ENCODE measurements around the gene FREM2. TPM values are rescaled to one million over a fixed set of nuclear protein-coding genes. Genes with fewer than 3 reads are reported as not detected.

FREM2 gene
- polyA plus RNA-seq, 2 of the 4 experiments (the other 2 are of a cell fraction): not detected

- no peaks in the 10 kb centered on the region for H3K9me3 ChIP-seq
- WGBS (ENCODE audit: missing lambda C conversion rate): 50% methylated on average over 3 of the region's 3 CpGs
- H3K4me3 ChIP-seq: no peak overlapping the region
- ChIA-PET POLR2A (no interaction called here), CTCF (no interaction called here)
- FAIRE-seq (no peak), DNase-seq (ENCODE audit: low read depth in 1 of 2, low spot score in 1 of 2) (peak in 1 of 2 experiments; percentile 1), ATAC-seq (no peak)
- no peak overlapping the region for H3K27ac ChIP-seq
- TF ChIP-seq CTCF (IDR thresholded peaks at IDR 0.05): no peak
- no peak for TF ChIP-seq PBX3 (IDR thresholded peaks at IDR 0.05)
- TF ChIP-seq CBX8 (IDR thresholded peaks at IDR 0.05): no peak
- no peak for TF ChIP-seq SMC3 (IDR thresholded peaks at IDR 0.05)
- no peak for TF ChIP-seq HDAC2 (IDR thresholded peaks at IDR 0.05)
- no peak for TF ChIP-seq MAFK (IDR thresholded peaks at IDR 0.05; ENCODE audit: partially characterized antibody)
- TF ChIP-seq ELK1 (IDR thresholded peaks at IDR 0.05; ENCODE audit: low read depth, low read length): no peak
- no peak for TF ChIP-seq HOXB13 (CRISPR knock-in tag; IDR thresholded peaks at IDR 0.05; ENCODE audit: low read depth)
- no peak for TF ChIP-seq ESRRA (IDR thresholded peaks at IDR 0.05; ENCODE audit: borderline replicate concordance, low read length)
- no peak for TF ChIP-seq EP300 (IDR thresholded peaks at IDR 0.05)
- no peak for TF ChIP-seq GATA3 (IDR thresholded peaks at IDR 0.05; ENCODE audit: borderline replicate concordance)
- no peak for TF ChIP-seq HEYL (CRISPR knock-in tag; IDR thresholded peaks at IDR 0.05)
- TF ChIP-seq JUN (IDR thresholded peaks at IDR 0.05): no peak
- TF ChIP-seq EHMT2 (IDR thresholded peaks at IDR 0.05; ENCODE audit: low read depth): no peak
- no peak for TF ChIP-seq BCL3 (IDR thresholded peaks at IDR 0.05)
- TF ChIP-seq ZNF302 (CRISPR knock-in tag; IDR thresholded peaks at IDR 0.05): no peak
- TF ChIP-seq NPAS2 (CRISPR knock-in tag; IDR thresholded peaks at IDR 0.05; ENCODE audit: borderline replicate concordance): no peak
- no peak for TF ChIP-seq HMGXB4 (CRISPR knock-in tag; IDR thresholded peaks at IDR 0.05; ENCODE audit: borderline replicate concordance)
- no peak for TF ChIP-seq CHD4 (IDR thresholded peaks at IDR 0.05; ENCODE audit: borderline replicate concordance)
- no peaks in the 10 kb centered on the region for H3K4me1 ChIP-seq
- H3K4me2 ChIP-seq: no peak overlapping the region
These were observed 213.3 kb downstream of the FREM2 start for GRCh38 chr13:38900188-38900587.

GRCh38 chr13:38902551-38902950, 215.7 kb downstream of the FREM2 start:
- CTCF ChIA-PET: no interaction called here
- ATAC-seq (no peak), FAIRE-seq (no peak), DNase-seq (ENCODE audit: low read depth in 1 of 2, low spot score in 1 of 2) (no peak)
- POLR2A ChIA-PET: no interaction called here
- Histone ChIP-seq H3K4me3 (no peak overlapping the region), H3K4me2 (no peak overlapping the region), H3K27ac (no peak overlapping the region), H3K9me3 (no peaks in the 10 kb centered on the region), H3K4me1 (no peaks in the 10 kb centered on the region)
- 8% methylated on average over 1 of the region's 1 CpG for WGBS (ENCODE audit: missing lambda C conversion rate)
- no peak for TF ChIP-seq GATA3 (IDR thresholded peaks at IDR 0.05; ENCODE audit: borderline replicate concordance)
- TF ChIP-seq HOXB5 (CRISPR knock-in tag; IDR thresholded peaks at IDR 0.05): no peak
- no peak for TF ChIP-seq SREBF2 (IDR thresholded peaks at IDR 0.05)
- TF ChIP-seq NPAS2 (CRISPR knock-in tag; IDR thresholded peaks at IDR 0.05; ENCODE audit: borderline replicate concordance): no peak
- no peak for TF ChIP-seq PBX3 (IDR thresholded peaks at IDR 0.05)
- TF ChIP-seq E2F6 (IDR thresholded peaks at IDR 0.05; ENCODE audit: borderline replicate concordance, low read depth): no peak
- no peak for TF ChIP-seq HMGXB4 (CRISPR knock-in tag; IDR thresholded peaks at IDR 0.05; ENCODE audit: borderline replicate concordance)
- no peak for TF ChIP-seq PHF8 (IDR thresholded peaks at IDR 0.05; ENCODE audit: borderline replicate concordance, low read depth)
- TF ChIP-seq ZC3H11A (IDR thresholded peaks at IDR 0.05): no peak
- TF ChIP-seq MAZ (IDR thresholded peaks at IDR 0.05; ENCODE audit: borderline replicate concordance, low read depth, low read length): no peak
- no peak for TF ChIP-seq FOXS1 (CRISPR knock-in tag; IDR thresholded peaks at IDR 0.05)
- TF ChIP-seq JUNB (IDR thresholded peaks at IDR 0.05): no peak
- TF ChIP-seq CEBPB (IDR thresholded peaks at IDR 0.05): no peak
- TF ChIP-seq CHD4 (IDR thresholded peaks at IDR 0.05; ENCODE audit: borderline replicate concordance): no peak
